NCI-H2171 (cell line): ENCODE measurements around the gene HK3.

Source experiments
- DNase-seq: peaks from one replicate; lab custom pipeline; 2025; lab: John Stamatoyannopoulos, UW

Gene HK3

GRCh38 chr5:176850371-176851245 lies 48.5 kb downstream of the HK3 start:
- DNase-seq, result no peak

GRCh38 chr5:176849611-176850227 lies 49.4 kb downstream of the HK3 start:
- DNase-seq, result no peak

- DNase-seq, result no peak
Measured at GRCh38 chr5:176848651-176849050, 50.5 kb downstream of the HK3 start.

DNA sequence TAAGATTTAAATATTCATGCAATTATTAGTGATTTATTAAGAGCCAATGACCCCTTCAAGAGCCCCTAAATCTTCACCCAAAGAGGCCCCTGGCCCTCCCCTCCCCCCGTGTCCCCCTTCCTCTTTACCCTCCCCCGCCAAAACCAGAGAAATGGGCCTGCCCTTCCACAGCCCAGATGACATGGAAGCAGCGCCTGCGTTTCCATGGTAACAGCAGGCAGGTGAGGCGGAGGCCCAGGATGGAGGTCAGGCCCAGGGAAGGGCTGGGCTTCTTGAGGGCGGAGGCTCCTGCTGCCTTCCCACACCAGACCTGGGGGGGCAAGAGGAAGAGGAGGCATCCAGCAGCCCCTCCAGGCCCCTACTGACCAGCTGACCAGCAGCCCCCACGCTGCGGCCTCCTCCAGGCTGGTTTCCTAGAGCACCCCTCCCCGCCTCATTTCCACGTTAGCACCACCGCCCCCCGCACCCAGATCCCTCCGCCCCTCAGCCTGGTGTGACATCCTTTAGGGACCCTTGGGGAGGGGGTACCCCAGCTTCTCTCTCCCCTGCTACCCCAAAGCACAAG lies 51.3 kb downstream of the HK3 start:
- DNase-seq, result no peak

DNA sequence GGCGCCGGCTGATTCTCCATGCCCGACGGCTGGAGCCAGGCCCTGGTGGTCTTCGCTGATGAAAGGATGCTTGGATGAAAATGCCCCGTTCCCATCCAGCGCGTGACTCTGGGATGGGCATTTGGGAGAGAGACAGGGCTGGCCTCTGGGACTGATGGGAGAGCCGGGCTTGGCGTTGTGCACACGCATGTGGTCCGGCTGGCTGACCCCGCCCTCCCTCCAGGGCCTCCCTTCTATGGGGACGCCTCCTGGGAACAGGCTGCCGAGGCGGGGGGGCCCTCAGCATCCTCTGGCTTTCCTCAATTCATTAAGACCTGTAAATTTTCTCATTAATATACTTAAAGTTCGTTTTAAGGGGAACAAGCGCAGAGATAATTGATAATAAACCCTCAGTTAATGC lies 52.0 kb downstream of the HK3 start:
- DNase-seq, result no peak

DNA sequence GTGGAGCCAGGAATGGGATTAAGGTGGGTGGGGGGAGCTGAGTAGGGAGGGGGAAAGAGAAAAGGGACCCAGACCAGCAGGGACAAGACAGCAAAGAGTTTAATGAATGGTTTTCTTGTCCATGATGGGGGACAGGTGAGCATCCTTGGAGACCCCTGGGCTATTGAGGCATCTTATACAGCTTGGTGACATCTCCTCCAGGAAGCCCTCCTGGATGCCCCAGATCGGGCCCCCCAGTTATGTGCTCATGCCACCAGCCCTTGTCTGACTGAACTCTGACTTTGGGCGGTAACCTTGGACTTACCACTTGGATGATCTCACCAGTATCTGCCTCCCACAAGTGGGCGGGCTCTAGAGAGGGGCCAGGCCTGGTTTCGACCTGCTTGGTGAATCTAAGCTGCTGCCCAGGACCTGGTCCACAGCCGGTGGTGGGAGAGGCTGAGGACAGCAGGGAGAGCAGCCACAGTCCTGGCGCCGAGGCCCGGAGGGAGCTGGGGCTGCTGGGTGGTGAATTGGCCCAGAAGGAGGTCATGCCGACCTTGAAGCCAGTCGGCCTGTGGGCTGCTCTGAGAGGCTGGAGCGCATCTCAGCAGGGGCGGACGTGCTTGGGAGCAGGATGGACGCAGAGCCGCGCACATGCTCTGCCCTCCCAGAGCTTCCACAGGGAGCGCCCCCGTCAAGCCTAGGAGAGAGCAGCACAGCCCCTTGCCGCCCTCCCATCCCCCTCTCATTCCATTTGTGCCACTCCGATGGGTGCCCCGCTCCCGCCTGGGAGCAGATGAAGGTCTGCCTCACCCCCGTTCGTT lies 52.6 kb downstream of the HK3 start:
- no peak for DNase-seq

DNA sequence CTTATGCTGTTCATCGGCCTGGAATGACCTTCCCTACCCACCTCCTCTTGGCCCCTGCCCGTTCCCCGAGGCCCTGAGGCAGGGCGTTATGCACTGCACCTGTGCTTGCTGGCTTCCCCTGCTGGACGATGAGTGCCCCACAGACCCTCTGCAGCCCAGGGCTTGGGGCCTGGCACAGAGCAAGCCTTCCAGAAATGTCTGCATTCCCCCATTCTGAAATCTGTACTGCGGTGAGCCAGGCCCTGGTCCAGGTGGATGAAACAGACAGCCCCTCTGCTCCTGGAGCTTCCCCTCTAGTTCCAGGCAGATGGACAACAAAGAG lies 53.8 kb downstream of the HK3 start:
- no peak for DNase-seq

- DNase-seq, result peak; percentile 58
Measured at GRCh38 chr5:176844706-176845391, 54.3 kb downstream of the HK3 start.

GRCh38 chr5:176844281-176844680 lies 54.9 kb downstream of the HK3 start:
- DNase-seq, result no peak

DNA sequence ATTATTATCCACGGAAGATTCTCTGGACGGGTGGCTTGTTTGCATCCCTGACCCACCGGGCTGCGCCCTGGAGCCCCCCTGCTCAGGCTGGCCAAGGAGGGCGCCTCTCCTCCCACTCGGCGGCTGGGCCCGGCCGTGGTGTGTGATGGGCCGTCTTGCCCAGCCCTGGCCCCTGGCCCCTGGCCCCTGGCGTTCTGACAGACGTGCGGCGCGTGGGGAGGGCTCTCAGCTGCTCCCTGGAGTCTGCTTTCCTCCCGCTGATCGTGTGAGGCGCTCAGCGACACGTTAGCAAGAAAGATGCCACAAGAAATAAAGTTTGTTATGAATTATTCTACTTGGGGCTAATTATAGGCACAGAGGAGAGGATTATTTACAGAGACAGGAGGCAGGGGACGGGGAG lies 55.5 kb downstream of the HK3 start:
- DNase-seq, result no peak

DNA sequence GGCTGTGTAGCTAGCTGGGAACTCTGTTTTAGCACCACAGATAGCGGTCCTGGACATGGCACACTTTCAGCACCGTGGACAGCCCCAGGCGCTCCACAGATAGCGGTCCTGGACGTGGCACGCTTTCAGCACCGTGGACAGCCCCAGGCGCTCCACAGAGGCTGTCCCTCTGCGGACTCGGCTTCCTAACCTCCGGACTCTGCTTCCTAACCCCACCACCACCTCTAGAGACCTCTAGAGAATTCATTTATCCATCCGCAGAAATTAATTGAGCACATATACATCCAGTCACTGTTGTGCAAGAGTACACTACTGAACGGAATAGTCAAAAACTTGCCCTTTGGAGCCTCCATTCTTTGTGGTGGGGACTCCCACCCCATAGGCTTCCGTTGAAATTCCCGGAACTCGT lies 61.4 kb downstream of the HK3 start:
- DNase-seq, result no peak

DNA sequence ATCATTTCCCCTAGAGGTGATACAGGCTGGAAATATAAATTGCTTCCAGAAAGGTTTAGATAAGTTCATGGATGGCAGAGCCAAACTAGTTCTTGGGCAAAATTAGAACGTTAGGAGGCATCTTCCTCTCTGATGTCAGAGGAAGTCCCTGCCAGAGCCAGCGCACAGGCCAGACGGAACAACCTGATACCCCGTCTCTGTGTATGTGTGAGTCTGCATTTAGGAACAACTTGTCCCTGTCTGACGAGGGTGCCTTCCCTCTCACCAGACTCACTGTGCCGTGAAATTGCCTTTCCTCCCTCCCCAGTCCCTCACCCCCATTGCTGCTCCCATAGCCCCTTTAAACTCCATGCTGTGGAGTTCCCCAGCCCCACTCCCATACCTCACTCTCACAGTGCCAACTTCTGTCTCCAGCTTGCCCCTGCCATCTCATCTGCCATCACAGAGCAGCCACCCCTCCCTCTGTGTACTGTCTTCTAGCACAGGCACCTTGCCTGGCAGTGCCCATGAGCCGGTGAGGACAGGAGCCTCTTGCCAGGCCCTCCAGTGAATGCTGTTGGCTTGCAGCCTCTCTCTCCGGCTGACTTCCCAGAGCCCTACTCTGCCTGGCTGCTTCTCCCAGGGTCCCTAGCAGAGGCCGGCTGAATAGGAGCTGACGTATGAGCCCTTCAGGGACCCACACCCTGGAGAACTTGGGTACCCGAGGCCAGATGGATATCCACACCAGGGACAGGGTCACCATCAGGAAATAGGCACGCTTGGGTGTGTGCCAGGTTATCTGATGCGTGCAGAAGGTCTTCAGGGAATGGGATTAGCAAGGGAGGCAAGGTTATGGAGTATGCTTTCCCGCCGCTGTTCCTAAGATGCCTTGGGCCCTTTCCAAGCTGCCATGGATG lies 62.1 kb downstream of the HK3 start:
- peak; percentile 63 for DNase-seq

DNA sequence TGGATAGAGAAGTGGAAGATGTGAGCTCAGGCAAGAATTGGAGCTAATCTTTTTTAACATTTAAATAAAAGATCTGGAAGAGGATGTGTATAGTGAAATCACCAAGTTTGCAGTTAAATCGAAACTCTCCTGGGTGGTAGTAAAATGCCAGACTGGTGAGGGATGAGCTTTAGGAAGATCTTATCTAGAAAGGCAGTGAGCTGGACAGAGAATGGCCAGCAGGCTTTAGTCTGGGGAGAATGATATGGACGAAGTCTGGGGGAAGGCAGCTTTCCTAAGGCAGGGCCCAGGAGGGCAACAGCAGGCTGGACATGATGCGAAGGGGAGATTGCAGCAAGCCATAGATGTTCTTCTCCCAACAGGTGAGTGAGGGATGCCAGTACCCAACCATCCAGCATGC lies 63.2 kb downstream of the HK3 start:
- no peak for DNase-seq

DNA sequence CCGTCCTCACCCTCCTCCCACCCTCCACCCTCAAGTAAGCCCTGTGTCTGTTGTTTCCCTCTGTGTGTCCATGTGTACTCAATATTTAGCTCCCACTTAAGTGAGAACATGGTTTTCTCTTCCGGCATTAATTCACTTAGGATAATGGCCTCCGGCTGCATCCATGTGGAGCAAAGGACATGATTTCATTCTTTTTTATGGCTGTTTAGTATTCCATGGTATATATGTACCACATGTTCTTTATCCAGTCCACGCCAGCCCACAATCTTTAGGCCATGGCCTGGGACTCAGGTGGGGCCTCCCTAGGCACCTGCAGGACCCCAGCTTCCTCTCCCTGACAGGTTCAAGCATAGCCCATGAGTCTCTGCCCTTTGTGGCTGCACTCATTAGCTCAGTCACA lies 65.9 kb downstream of the HK3 start:
- DNase-seq, result no peak

DNA sequence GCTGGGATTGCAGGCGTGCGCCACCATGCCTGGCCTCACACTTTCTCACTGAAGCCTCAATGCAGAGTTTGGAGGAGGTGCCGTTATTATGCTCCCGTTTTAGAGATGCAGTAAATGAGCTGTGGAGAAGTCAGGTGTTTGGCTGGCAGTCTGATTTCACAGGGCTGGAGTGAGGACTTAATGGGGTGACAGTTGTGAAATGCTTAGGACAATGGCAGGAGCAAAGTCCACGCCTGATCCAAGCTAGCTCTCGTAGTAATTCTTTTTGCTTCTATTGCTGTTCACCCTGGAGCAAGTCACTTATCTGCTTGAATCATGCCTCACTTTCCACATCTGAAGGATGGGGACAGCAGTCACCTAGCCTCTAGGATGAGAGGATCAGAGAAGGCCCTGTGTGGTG lies 67.0 kb downstream of the HK3 start:
- DNase-seq, result no peak

- DNase-seq, result no peak
Measured at GRCh38 chr5:176831425-176831824, 67.7 kb downstream of the HK3 start.

DNA sequence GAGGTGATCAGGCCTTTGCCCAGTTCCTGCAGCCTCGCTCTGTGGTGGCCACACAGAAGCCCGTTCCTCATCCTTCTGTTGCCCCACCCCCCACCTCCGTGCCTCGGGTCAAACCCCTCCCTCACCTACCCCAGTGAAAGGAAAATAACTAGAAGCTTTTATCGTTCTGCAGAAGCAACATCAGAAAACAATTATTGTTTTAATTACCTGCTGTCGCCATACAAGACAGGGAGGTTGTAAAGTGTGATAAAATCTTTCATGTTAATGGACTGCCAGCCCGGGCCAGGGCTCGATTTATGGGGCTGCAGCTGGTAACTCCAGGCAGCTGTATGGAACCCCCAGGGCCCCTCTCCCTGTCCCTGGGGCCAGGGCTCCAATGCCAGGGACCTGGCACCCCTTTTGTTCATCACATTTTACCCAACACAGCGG lies 68.1 kb downstream of the HK3 start:
- DNase-seq, result no peak
